Measurements from ENCODE around the gene NECAP2.
A peak's percentile ranks its signal among the peaks of the same experiment; 100 is the strongest.

The NECAP2 gene

GRCh38 chr1:16397120-16397519 lies 43.4 kb upstream of the NECAP2 start:
- TF ChIP-seq CTCF (conservative IDR thresholded peaks at IDR 0.05; ENCODE audit: low read depth, low read length) = no peak
- no peak for DNase-seq (ENCODE audit: low read depth)
- no peak overlapping the region for H3K4me3 ChIP-seq (ENCODE audit: low read depth, low read length)

- no peak for DNase-seq (ENCODE audit: low read depth)
- H3K4me3 ChIP-seq (ENCODE audit: low read depth, low read length) = no peak overlapping the region
- no peak for TF ChIP-seq CTCF (conservative IDR thresholded peaks at IDR 0.05; ENCODE audit: low read depth, low read length)
These were observed 42.1 kb upstream of the NECAP2 start for GRCh38 chr1:16398371-16398953.

GRCh38 chr1:16402742-16403141 lies 37.8 kb upstream of the NECAP2 start:
- peak; percentile 34 for DNase-seq (ENCODE audit: low read depth)

GRCh38 chr1:16405441-16405840 lies 35.1 kb upstream of the NECAP2 start:
- no peak overlapping the region for H3K4me3 ChIP-seq (ENCODE audit: low read depth, low read length)

More at GRCh38 chr1:16402742-16403141, 37.8 kb upstream of the NECAP2 start:
- no peak for TF ChIP-seq CTCF (conservative IDR thresholded peaks at IDR 0.05; ENCODE audit: low read depth, low read length)
- H3K4me3 ChIP-seq (ENCODE audit: low read depth, low read length) = no peak overlapping the region

GRCh38 chr1:16406868-16407267 lies 33.7 kb upstream of the NECAP2 start:
- DNase-seq (ENCODE audit: low read depth) = no peak
- no peak overlapping the region for H3K4me3 ChIP-seq (ENCODE audit: low read depth, low read length)
- TF ChIP-seq CTCF (conservative IDR thresholded peaks at IDR 0.05; ENCODE audit: low read depth, low read length) = no peak

More at GRCh38 chr1:16405441-16405840, 35.1 kb upstream of the NECAP2 start:
- DNase-seq (ENCODE audit: low read depth) = peak; percentile 24
- no peak for TF ChIP-seq CTCF (conservative IDR thresholded peaks at IDR 0.05; ENCODE audit: low read depth, low read length)

GRCh38 chr1:16409536-16410152 lies 30.9 kb upstream of the NECAP2 start:
- no peak for DNase-seq (ENCODE audit: low read depth)
- no peak for TF ChIP-seq CTCF (conservative IDR thresholded peaks at IDR 0.05; ENCODE audit: low read depth, low read length)
- H3K4me3 ChIP-seq (ENCODE audit: low read depth, low read length) = no peak overlapping the region

GRCh38 chr1:16410803-16411202 lies 29.7 kb upstream of the NECAP2 start:
- no peak for DNase-seq (ENCODE audit: low read depth)
- no peak for TF ChIP-seq CTCF (conservative IDR thresholded peaks at IDR 0.05; ENCODE audit: low read depth, low read length)
- H3K4me3 ChIP-seq (ENCODE audit: low read depth, low read length) = no peak overlapping the region
